GM19463 (cell line): Measurements from ENCODE around the gene UNC93A.
"Not testable (repeated sequence)": the region's sequence is repeated elsewhere in the genome, so short reads cannot be mapped to it uniquely, and the experiment has no call there.

ENCODE experiments used
- ATAC-seq: cut with Tn5 transposase; IDR thresholded peaks from one replicate; pipeline ENCODE4 v1.9.1; 2021; ENCODE audit warnings: mild to moderate bottlenecking, moderate library complexity; ENCODE audit not compliant: unreplicated experiment

Gene UNC93A

DNA sequence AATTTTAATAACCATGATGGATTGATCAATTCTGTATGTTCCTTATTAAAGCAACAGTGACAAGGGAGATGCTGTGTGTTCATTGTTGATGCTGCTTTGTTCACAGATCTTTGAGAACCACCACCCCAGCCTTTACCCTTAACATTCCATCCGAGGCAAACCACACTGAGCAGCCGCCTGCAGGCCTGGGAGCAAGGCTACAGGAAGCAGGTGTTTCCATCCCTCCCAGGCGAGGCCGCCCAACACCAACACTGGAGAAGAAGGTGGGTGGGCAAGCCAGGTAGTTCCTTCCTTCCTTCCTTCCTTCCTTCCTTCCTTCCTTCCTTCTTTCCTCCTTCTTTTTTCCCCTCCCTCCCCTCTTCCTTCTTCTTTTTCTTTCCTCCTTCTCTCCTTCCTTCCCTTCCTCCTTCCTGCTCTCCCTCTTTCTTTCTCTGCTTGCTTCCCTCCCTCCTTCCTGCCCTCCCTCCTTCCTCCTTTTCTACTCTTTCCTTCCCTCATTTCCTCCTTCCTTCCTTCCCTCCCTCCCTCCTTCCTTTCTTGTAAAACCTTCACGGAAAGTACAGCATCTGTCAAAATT, 47.5 kb downstream of the UNC93A start:
- no peak for ATAC-seq

DNA sequence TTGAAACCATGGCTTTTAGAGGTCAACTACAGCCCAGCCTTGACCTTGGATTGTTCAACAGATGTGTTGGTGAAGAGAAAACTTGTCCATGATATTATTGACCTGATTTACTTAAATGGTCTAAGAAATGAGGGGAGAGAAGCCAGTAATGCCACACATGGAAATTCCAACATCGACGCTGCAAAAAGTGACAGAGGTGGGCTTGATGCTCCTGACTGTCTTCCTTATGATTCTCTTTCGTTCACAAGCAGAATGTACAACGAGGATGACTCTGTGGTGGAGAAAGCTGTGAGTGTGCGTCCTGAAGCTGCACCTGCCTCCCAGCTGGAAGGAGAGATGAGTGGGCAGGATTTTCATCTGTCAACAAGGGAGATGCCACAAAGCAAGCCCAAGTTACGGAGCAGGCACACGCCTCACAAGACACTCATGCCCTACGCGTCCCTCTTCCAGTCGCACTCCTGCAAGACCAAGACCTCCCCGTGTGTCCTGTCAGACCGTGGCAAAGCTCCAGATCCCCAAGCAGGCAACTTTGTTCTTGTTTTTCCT, 50.0 kb downstream of the UNC93A start:
- no peak for ATAC-seq

DNA sequence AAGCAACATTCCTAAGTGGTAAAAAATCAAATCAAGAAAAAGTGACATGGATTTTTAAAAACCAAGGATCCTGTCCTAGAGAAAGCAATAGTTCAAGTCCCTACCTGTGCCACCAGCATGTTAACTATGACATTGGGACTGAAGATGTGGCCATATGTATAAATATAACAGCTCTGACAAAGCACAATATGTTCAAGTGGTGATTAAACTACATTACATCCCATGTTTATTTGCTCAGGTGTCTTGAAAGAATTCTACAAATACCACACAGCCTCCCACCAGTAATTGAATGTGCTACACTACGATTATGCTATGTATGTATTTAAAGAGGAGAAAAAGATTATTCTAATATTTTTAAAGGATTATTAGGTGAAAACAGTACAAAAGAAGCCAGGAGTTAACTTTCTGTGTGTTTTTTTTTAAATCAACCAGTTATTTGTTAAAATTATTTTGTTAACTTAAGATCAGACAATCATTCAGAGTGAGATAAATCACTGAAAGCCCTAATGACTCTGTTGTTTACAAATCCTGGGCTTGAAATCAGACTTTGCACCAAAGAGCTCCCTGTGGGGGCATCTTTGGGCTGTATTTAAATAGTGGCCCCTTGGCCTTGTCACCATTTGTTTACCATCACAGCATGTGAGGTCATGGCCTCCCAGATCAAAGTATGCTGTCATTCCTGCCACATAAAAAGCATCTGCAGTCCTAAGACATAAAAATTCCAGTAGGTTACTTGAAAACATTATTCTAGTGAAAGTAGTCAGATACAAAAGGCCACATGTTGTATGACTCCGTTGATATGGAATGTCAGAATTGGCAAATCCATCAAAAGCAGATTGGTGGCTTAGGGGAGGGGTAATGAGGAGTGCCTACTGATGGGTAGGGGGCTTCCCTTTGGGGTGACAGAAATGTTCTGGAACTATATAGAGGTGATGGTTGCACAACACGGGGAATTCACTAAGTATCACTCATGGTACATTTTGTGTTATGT, 50.8 kb downstream of the UNC93A start:
- no peak for ATAC-seq

DNA sequence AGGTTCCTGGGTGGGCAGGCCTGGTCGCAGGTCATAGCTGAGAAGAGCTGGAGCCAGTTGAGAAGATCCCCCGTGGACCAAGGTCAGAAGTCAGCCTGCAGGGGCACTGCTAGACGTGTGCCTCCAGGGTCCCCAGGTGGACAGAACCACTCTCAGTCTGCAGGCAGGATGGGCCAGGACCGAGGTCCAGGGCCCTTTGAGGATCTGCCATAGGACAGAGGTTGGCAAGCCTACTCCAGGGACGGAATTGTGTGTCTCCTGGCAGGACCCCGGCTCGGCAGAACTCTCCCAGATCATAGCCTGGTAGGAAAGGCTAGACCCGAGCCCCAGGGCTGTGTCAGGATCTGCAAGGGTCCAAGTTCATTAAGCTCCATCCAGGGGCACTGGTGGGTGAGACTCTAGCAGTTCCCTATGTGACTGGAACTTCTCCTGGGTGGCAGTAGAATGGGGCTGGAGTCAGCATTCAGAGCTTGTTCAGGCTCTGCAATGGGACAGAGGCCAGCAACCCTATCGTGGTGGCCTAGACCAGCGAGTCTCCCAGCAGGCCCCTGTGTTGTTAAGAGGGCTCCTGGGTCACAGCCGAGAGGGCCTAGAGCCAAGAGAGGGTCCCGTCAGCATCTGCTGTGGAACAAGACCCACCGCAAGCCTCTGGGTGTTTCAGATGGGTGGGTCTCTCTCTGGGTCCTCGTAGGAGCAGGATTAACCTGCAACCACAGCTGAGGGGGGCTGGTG, 51.9 kb downstream of the UNC93A start:
- no peak for ATAC-seq

DNA sequence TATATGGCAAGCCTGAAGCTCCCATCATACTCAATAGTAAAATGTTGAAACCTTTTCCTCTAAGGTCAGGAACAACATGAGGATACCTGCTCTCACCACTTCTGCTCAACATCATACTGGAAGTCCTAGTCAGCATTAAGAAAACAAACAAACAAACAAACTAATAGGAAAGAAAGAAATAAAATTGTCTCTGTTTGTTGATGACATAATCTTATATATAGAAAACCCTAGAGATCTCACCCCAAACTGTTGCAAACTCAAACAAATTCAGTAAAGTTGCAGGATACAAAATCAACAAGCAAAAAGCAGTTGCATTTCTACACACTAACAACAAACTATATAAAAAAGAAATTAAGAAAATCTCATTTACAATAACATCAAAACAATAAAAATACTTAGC, 54.2 kb downstream of the UNC93A start:
- no peak for ATAC-seq

DNA sequence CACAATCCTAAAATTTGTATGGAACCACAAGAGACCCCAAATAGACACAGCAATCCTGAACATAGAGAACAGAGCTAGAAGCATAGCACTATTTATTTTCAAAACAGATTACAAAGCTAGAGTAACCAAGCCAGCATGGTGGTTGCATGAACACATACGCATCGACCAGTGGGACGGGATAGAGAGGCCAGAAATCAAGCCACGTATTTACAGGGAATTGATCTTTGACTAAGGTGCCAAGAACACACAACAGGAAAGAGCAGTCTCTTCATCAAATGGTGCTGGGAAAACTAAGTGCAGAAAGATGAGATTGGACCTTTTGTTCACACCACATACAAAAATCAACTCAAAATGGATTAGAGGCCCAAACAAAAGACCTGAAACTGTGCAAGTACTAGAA, 54.8 kb downstream of the UNC93A start:
- ATAC-seq: no peak

DNA sequence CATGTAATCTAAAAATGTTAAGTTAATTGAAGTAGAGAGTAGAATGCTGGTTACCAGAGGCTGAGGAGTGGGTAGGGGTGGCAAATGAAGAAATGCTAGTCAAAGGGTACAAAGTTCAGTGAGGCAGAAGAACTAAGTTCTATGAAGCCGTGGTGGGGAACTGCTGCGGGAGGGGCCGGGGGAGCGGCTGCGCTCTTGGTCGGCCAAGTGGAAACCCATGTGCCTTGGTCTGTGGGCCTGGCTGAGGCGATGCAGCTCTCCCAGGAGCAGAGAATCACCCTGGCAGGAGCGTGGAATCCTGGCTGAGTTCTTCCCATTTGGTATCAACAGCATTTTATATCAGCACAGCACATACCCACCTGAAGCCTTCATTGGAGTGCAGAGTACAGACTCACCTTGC, 56.1 kb downstream of the UNC93A start:
- ATAC-seq: no peak

DNA sequence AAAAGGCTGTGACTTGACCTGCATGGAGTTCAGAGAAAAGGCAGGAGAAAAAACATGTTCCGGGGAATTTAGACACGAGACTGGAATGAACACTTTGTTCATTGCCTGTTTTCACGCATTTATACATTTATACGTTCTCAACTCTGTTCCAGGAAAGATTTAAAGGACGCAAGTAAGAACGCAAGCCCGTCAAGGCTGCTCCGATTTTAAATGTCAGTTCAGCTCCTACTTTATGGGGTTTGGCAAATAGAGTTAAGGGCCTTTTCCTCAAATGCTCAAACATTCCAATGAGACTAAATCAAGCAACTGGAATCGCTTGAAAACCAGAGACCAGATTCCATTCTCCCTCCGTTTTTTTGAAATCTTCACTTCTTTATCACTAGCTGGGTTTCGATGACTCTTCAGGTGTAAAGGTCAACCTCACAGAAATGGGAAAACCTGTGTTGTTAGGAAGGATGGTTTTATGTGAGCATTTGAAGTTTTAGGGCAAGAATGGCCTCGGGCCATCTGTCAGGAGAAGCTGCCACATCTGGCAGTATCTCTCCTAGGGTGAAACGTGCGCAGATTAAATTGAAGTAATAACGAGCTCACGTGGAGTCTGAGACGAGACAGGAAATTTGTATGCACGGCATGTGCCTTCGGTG, 58.6 kb downstream of the UNC93A start:
- no peak for ATAC-seq

DNA sequence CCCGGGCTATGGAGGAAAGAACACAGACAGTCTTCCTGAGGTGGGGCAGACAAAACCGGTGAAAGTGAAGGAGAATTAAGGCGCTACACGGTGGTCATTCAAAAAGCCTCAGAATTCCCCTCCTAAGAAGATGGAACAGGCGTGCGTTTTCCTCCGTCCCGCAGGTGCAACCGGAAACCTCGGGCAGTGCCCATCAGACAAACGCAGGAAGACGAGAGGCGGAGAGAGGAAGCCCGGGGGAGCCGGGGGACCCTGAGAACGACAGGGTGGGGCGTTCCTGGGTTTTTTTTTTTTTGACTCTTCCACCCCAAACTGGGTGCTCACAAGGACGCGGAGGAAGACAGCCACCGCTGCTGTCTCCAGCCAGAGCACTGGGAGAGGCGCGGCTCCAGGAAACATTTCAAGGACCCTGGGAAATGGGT, 59.2 kb downstream of the UNC93A start:
- no peak for ATAC-seq

DNA sequence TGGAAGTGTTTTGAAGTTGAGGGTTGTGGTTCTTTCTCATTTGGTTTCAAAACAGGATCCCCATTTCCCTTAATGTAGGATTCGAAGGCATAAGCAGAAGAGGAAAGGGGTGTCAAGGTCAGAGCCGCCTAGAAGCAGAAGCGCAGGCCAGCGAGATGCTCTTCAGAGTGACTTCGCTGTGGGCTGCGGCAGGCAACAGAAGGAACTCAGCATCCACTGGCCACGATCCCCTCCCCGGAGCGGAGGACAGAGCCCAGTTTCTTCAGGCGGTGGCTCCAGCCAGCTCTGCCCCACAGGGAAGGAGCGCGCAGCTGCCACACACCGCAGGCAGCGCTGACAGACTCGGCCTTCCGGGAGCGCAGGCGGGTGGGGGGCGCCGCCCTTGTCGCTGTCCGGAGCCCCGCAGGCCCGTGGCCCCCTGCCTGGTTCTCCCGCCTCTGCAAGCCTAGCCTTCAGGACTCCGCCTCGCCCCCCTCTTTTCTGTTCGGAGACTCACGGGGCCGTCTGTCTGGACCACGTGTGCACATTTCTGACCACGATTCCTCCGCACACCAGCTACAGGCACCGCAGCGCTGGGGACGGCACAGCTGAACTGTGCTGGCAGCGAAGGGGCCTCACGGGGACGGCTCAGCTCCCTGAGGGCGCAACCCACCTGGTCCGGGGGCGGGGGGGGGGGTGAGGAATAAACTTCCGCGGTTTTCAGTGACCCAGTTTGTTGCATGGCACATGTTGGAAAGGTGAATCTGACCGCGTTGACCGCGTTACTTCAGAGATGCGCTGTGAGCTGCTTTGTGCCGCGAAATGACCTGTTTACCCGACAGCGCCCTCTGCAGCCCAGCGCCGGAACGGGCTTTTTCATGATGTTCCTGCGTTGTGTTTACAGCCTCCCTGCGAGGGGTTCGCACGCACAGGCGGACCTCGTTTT, 59.9 kb downstream of the UNC93A start:
- ATAC-seq: peak; percentile 52

DNA sequence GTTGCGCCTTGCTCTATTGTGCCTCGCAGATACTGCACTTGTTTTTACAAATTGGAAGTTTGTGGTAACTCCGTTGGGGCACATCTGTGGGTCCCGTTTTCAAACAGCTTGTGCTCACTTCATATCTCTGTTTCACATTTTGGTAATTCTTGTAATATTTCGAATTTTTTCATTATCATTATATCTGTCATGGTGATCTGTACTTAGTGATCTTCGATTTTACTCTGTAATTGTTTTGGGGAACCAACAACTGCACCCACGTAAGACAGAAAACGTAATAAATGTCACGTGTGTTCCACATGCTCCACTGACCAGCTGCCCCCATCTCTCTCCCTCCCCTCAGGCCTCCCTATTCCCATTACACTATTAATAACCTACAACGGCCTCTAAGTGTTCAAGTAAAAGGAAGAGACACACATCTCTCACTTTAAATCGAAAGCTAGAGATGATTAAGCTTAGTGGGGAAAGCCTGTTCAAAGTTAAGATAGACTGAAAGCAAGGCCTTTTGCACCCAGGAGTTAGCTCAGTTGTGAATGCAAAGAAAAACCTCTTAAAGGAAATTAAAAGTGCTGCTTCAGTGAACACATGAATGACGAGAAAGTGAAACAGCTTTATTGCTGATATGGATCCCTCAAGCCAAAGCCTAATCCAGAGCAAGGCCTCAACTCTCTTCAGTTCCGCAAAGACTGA, 60.7 kb downstream of the UNC93A start:
- peak; percentile 49 for ATAC-seq

DNA sequence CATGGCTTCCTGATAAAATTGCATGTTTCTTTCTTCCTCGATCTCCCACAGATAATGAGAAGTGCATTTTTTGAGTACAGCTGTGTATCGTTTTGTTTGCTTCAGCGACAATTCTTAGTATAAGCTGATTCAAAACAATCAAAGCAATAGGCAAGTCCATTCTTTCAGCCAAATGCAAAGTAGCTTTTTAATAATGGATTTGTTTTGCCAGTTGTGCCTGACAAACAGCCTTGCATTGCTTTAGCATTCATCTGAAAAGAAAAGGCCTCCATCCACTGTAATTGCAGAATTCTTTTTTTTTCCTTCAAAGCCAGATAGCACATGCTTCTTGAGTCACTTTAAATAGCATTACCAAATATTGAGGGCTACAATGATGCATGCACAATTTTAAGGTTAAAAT, 65.8 kb downstream of the UNC93A start:
- ATAC-seq: no peak

DNA sequence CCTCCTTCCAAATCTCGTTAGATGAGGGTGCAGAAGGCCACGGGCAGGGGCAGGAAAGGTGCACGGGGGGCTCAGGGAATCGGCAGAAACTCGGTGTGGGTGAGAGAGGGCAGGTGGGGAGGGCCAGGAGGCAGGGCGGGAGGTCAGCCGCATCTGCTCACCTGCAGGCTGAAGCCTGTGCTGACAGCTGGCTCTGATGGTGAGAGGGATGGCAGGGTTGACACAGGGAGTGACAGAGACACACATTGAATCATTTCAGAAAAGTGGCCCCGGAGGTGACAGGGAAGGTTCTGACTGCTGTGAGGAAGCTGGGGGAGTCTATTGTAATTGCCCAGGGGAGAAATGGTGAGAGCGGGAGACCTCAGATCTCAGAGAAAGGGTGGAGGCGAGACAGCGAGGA, 67.3 kb downstream of the UNC93A start:
- not testable (repeated sequence) for ATAC-seq

DNA sequence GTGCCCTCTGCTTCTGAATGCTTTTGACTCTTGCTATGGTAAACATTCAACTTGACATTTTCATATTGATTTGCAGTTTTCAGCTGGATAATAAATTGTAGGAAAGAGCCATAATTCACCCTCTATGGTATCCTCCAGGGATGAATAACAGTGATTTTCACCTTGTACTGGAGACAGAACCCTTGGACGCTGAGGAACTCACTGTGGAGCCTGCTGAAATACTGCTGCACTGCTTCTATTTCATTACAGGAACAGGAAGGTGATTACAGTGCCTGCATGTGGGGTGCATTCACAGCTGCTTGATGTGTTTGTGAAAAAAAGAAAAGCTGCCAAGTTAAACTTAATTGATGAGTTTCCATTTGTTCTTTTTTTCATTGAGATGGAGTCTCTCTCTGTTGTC, 70.1 kb downstream of the UNC93A start:
- not testable (repeated sequence) for ATAC-seq
